K562 (cell line): ENCODE measurements around the gene OXSR1. TPM values are rescaled to one million over a fixed set of nuclear protein-coding genes. Genes with fewer than 3 reads are reported as not detected.

ENCODE experiments used
- ATF1 ChIP-seq, 2 experiments: fragments of 450-650 bp in 1 of 2; IDR thresholded peaks; 2 replicates each; pipeline ENCODE4 v1.6.1; 2016; ENCODE audit warnings: missing compliant biosample characterization in 1 of 2, missing genetic modification characterization in 1 of 2
- BRD9 ChIP-seq: fragments of 450-650 bp; IDR thresholded peaks from 2 replicates; pipeline ENCODE4 v1.6.1; 2018; ENCODE audit warnings: low read depth; ENCODE audit not compliant: partially characterized antibody
- GTF2B ChIP-seq: IDR thresholded peaks from 2 replicates; pipeline ENCODE4 v1.6.1; 2011; ENCODE audit not compliant: insufficient read length; ENCODE audit errors: extremely low read depth
- HDAC3 ChIP-seq: fragments of 450-650 bp; IDR thresholded peaks from 2 replicates; pipeline ENCODE4 v1.6.1; 2018; ENCODE audit warnings: borderline replicate concordance, mild to moderate bottlenecking, moderate library complexity; ENCODE audit not compliant: partially characterized antibody
- HLTF ChIP-seq: fragments of 450-650 bp; IDR thresholded peaks from 2 replicates; pipeline ENCODE4 v1.6.1; 2016
- KDM4B ChIP-seq, 2 experiments: fragments of 450-650 bp in 1 of 2; sonication (generic) in 1 of 2; IDR thresholded peaks; 2 replicates each; pipeline ENCODE4 v1.6.1; 2016 to 2017; ENCODE audit warnings: borderline replicate concordance in 2 of 2, antibody characterized with exemption in 1 of 2, low read depth in 1 of 2, mild to moderate bottlenecking in 1 of 2
- MTA2 ChIP-seq: fragments of 450-650 bp; IDR thresholded peaks from 2 replicates; pipeline ENCODE4 v1.6.1; 2016; ENCODE audit warnings: low read depth
- PRPF4 ChIP-seq: fragments of 200-400 bp; formaldehyde crosslinking; IDR thresholded peaks from one replicate; pipeline ENCODE4 v1.6.1; 2017; ENCODE audit warnings: low read length, low read depth, mild to moderate bottlenecking; ENCODE audit not compliant: insufficient read depth, poor library complexity, severe bottlenecking
- RCOR1 ChIP-seq, 2 experiments: IDR thresholded peaks; 2 replicates each; pipeline ENCODE4 v1.6.1; 2012; ENCODE audit warnings: low read depth in 2 of 2, low read length in 2 of 2, borderline replicate concordance in 1 of 2, improper control_type of control experiment in 1 of 2
- RFX5 ChIP-seq: IDR thresholded peaks from 2 replicates; pipeline ENCODE4 v1.6.1; 2011; ENCODE audit warnings: low read depth, mild to moderate bottlenecking, improper control_type of control experiment, low read length
- SIN3A ChIP-seq, 2 experiments: fragments of 150-350 bp in 1 of 2; IDR thresholded peaks; 2 replicates each; pipeline ENCODE4 v1.6.1; 2011 to 2016; ENCODE audit warnings: borderline replicate concordance in 2 of 2, low read depth in 2 of 2, low read length in 2 of 2, mild to moderate bottlenecking in 2 of 2, moderate library complexity in 2 of 2; ENCODE audit not compliant: control insufficient read depth in 1 of 2
- TAF9B ChIP-seq: fragments of 450-650 bp; IDR thresholded peaks from 2 replicates; pipeline ENCODE4 v1.6.1; 2018; ENCODE audit warnings: mild to moderate bottlenecking; ENCODE audit not compliant: partially characterized antibody
- TEAD4 ChIP-seq, 2 experiments: sonication (generic) in 1 of 2; formaldehyde crosslinking in 1 of 2; IDR thresholded peaks; 2 replicates each; pipeline versions ENCODE4 v1.6.1 to v1.8.0; 2012 to 2022; ENCODE audit warnings: borderline replicate concordance in 1 of 2, inconsistent platforms in 1 of 2, low read length in 1 of 2, mild to moderate bottlenecking in 1 of 2, missing genetic modification reagents in 1 of 2
- TSC22D4 ChIP-seq: fragments of 450-650 bp; IDR thresholded peaks from 2 replicates; pipeline ENCODE4 v1.6.1; 2016; ENCODE audit warnings: missing genetic modification characterization, missing biosample characterization, control low read depth
- USF2 ChIP-seq: sonication (generic); formaldehyde crosslinking; IDR thresholded peaks from 2 replicates; pipeline ENCODE4 v1.5.0; 2020; ENCODE audit warnings: missing genetic modification reagents
- ZFP36 ChIP-seq: fragments of 150-350 bp; IDR thresholded peaks from 2 replicates; pipeline ENCODE4 v1.6.1; 2018; ENCODE audit warnings: low read length, low read depth; ENCODE audit not compliant: partially characterized antibody
- ZFX ChIP-seq: sonication (generic); formaldehyde crosslinking; IDR thresholded peaks from 2 replicates; pipeline ENCODE4 v1.8.0; 2022; ENCODE audit warnings: mild to moderate bottlenecking, missing genetic modification reagents, moderate library complexity
- ZNF133 ChIP-seq: fragments of 250-450 bp; sonication (Bioruptor Pico); IDR thresholded peaks from 2 replicates; pipeline ENCODE4 v1.4.0; 2020; ENCODE audit warnings: mild to moderate bottlenecking
- ZNF140 ChIP-seq: fragments of 250-450 bp; sonication (Bioruptor Pico); IDR thresholded peaks from 2 replicates; pipeline ENCODE4 v1.8.0; 2021; ENCODE audit warnings: moderate library complexity, mild to moderate bottlenecking, inconsistent platforms
- ZNF143 ChIP-seq: sonication (generic); formaldehyde crosslinking; IDR thresholded peaks from 2 replicates; pipeline ENCODE4 v1.9.0; 2022; ENCODE audit warnings: mild to moderate bottlenecking, missing genetic modification reagents
- ZNF76 ChIP-seq: fragments of 250-450 bp; sonication (Bioruptor Pico); IDR thresholded peaks from 2 replicates; pipeline ENCODE4 v1.4.0; 2020; ENCODE audit warnings: mild to moderate bottlenecking, moderate library complexity, borderline replicate concordance
- polyA plus RNA-seq, 8 experiments: library from polyadenylated mRNA; depleted of rRNA in 4 of 8; stranded (reverse) in 5 of 8; unstranded in 3 of 8; fragments of >200 nt; fragmentation: Nextera tagmentation in 2 of 8; fragmentation: Illumina TruSeq in 1 of 8; extraction: Ambion mirVana in 2 of 8; extraction: Trizol in 1 of 8; gene quantifications; 2 replicates each; pipeline versions ENCODE4 v1.2.1 to v1.2.3, GENCODE V29; 2011 to 2014; ENCODE audit warnings: inconsistent platforms in 1 of 8, missing spikeins in 1 of 8
- total RNA-seq, 7 experiments: library from RNA; depleted of rRNA in 6 of 7; stranded (reverse); fragments of >200 nt in 6 of 7; fragmentation: Illumina TruSeq in 2 of 7; extraction: Trizol in 2 of 7; gene quantifications; 2 replicates each; pipeline versions ENCODE4 v1.2.1 to v1.2.3, GENCODE V29; 2011 to 2021; ENCODE audit warnings: low replicate concordance in 1 of 7
- TF ChIP-seq, protein P1 (sequence below): fragments of 450-650 bp; IDR thresholded peaks from 2 replicates; pipeline ENCODE4 v1.6.1; 2016
- TF ChIP-seq, protein P2 (sequence below): fragments of 250-450 bp; sonication (Bioruptor Pico); IDR thresholded peaks from 2 replicates; pipeline ENCODE4 v1.6.1; 2021; ENCODE audit warnings: mild to moderate bottlenecking

Gene OXSR1
- total and polyA plus RNA-seq, 9 of the 15 experiments (the other 6 are each of a cell fraction or from before 2014, with no cell fraction given) = 15.7 to 87.6 (median 48.7) TPM

DNA sequence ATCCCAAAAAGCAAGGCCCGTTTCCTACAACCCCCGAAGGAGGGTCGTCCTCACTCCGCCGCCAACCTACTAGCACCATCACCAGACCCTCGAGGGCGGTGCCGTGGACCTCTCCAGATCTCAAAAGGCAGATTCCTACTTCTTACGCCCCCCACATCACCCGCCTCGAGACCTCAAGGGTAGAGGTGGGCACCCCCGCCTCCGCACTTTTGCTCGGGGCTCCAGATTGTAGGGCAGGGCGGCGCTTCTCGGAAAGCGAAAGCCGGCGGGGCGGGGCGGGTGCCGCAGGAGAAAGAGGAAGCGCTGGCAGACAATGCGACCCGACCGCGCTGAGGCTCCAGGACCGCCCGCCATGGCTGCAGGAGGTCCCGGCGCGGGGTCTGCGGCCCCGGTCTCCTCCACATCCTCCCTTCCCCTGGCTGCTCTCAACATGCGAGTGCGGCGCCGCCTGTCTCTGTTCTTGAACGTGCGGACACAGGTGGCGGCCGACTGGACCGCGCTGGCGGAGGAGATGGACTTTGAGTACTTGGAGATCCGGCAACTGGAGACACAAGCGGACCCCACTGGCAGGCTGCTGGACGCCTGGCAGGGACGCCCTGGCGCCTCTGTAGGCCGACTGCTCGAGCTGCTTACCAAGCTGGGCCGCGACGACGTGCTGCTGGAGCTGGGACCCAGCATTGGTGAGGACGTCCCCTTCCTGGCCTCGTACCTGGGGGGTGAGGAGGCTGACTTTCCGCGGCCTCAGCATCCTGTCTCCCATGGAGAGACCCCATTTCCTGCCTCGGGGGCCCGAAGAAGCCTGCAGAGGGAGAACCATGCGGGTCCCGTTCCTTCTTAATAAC, 26.8 kb upstream of the OXSR1 start, which contains the start of gene MYD88 (continued):
- TF ChIP-seq USF2 (CRISPR knock-in tag) = no peak
- TF ChIP-seq MTA2 = peak; percentile 7; the same call in 1 of the 2 replicates
- no peak for TF ChIP-seq TAF9B
- no peak for TF ChIP-seq GTF2B
- TF ChIP-seq, protein P1, sequence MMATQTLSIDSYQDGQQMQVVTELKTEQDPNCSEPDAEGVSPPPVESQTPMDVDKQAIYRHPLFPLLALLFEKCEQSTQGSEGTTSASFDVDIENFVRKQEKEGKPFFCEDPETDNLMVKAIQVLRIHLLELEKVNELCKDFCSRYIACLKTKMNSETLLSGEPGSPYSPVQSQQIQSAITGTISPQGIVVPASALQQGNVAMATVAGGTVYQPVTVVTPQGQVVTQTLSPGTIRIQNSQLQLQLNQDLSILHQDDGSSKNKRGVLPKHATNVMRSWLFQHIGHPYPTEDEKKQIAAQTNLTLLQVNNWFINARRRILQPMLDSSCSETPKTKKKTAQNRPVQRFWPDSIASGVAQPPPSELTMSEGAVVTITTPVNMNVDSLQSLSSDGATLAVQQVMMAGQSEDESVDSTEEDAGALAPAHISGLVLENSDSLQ = no peak
- 0 out of 2 replicates have a peak, but pooled peaks have one; percentile 7 for TF ChIP-seq ZNF76 (CRISPR knock-in tag)
- peak in 1 of 2 experiments; percentile 35; a peak in 1 of 4 replicates for TF ChIP-seq RCOR1 (IDR thresholded peaks at IDR 0.05; ENCODE audit: borderline replicate concordance in 1 of 2, low read depth in 2 of 2, low read length in 2 of 2)
- TF ChIP-seq ATF1 (CRISPR knock-in tag; IDR thresholded peaks at IDR 0.05) = no peak
- peak; percentile 22; the same call in 1 of the 2 replicates for TF ChIP-seq ATF1 (tag; IDR thresholded peaks at IDR 0.05)
- peak; percentile 46 to 87; a peak in 1 of 4 replicates for TF ChIP-seq SIN3A (IDR thresholded peaks at IDR 0.05; ENCODE audit: borderline replicate concordance in 2 of 2, control insufficient read depth in 1 of 2, low read depth in 2 of 2, low read length in 2 of 2)
- TF ChIP-seq ZNF140 (CRISPR knock-in tag) = no peak
- TF ChIP-seq HLTF = no peak
- no peak for TF ChIP-seq ZFP36
- no peak for TF ChIP-seq BRD9
- TF ChIP-seq HDAC3 = no peak
- TF ChIP-seq, protein P2, sequence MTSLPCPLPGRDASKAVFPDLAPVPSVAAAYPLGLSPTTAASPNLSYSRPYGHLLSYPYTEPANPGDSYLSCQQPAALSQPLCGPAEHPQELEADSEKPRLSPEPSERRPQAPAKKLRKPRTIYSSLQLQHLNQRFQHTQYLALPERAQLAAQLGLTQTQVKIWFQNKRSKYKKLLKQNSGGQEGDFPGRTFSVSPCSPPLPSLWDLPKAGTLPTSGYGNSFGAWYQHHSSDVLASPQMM = no peak
- TF ChIP-seq ZFX (CRISPR knock-in tag) = peak; percentile 95
- 0 out of 4 replicates have a peak, but pooled peaks of 1 of the 2 experiments have one; percentile 34 for TF ChIP-seq KDM4B (IDR thresholded peaks at IDR 0.05; ENCODE audit: borderline replicate concordance in 2 of 2, low read depth in 1 of 2)
- TF ChIP-seq TSC22D4 = no peak
- TF ChIP-seq TEAD4 (IDR thresholded peaks at IDR 0.05; ENCODE audit: low read length) = 0 out of 2 replicates have a peak, but pooled peaks have one; percentile 4
- no peak for TF ChIP-seq TEAD4 (CRISPR knock-in tag; IDR thresholded peaks at IDR 0.05; ENCODE audit: borderline replicate concordance)
- TF ChIP-seq PRPF4 = no peak
- TF ChIP-seq RFX5 = no peak
- TF ChIP-seq ZNF133 (CRISPR knock-in tag) = no peak
- no peak for TF ChIP-seq ZNF143
